Lower lobe of right lung (tissue), 2 donors: Measurements from ENCODE around the gene EOGT. TPM values are rescaled to one million over a fixed set of nuclear protein-coding genes. Genes with fewer than 3 reads are reported as not detected.

Experiments used
- ATAC-seq, 2 donors: fragments of 200-7000 bp; cut with Tn5 transposase; one replicate each; pipeline ENCODE4 v1.9.1; 2020 to 2022; ENCODE audit warnings: mild to moderate bottlenecking in 2 of 2, moderate library complexity in 2 of 2
- DNase-seq: peaks from one replicate; pipeline ENCODE4 v3.0.0-alpha.2; 2020
- H3K27ac ChIP-seq: fragments of 200-600 bp; one replicate; pipeline ENCODE4 v1.8.0; 2022
- H3K27me3 ChIP-seq: fragments of 200-600 bp; one replicate; pipeline ENCODE4 v1.8.0; 2022; ENCODE audit warnings: low read depth
- H3K36me3 ChIP-seq: fragments of 200-600 bp; one replicate; pipeline ENCODE4 v1.8.0; 2022; ENCODE audit warnings: mild to moderate bottlenecking
- H3K4me1 ChIP-seq: fragments of 200-600 bp; one replicate; pipeline ENCODE4 v1.8.0; 2022
- H3K4me3 ChIP-seq: fragments of 200-600 bp; one replicate; pipeline ENCODE4 v1.8.0; 2022; ENCODE audit warnings: mild to moderate bottlenecking
- H3K9me3 ChIP-seq: fragments of 200-600 bp; one replicate; pipeline ENCODE4 v1.8.0; 2022
- CTCF ChIP-seq: fragments of 200-600 bp; IDR thresholded peaks from one replicate; pipeline ENCODE4 v1.8.0; 2022; ENCODE audit warnings: antibody characterized with exemption, mild to moderate bottlenecking
- intact Hi-C: fragments of 100-400 bp; cut with DNase I; formaldehyde crosslinking; loops from one replicate; pipeline ENCODE4 v1.11.0; 2022
- total RNA-seq: library from RNA; stranded (reverse); fragmentation: NEBNext Ultra II Directional; extraction: Animal tissue kit (Norgen Biotek cat#: 25700); gene quantifications from one replicate; pipeline ENCODE4 v1.2.1, GENCODE V29; 2021
- donor health status: DM: no; HTN: yes; CAD: no; lungs with severe emphysema.

EOGT gene
- total RNA-seq, 1 donor from 2014 or later: 35.7 TPM

GRCh38 chr3:69008980-69009379 is 4.5 kb downstream of the EOGT start:
- Histone ChIP-seq H3K27ac (peak overlapping the region; percentile 44), H3K27me3 (no peaks in the 10 kb centered on the region), H3K9me3 (no peaks in the 10 kb centered on the region), H3K4me3 (no peak overlapping the region), H3K36me3 (peaks cover 64% of the 10 kb centered on the region), H3K4me1 (peaks cover 33% of the 10 kb centered on the region)
- no peak for DNase-seq
- ATAC-seq: no peak
- intact Hi-C loops: no loop called here
- TF ChIP-seq CTCF: no peak

GRCh38 chr3:69005791-69006482 is 7.5 kb downstream of the EOGT start:
- H3K27ac ChIP-seq: no peak overlapping the region
- H3K4me1 ChIP-seq: peaks cover 25% of the 10 kb centered on the region
- H3K9me3 ChIP-seq: no peaks in the 10 kb centered on the region
- ATAC-seq: no peak
- no peak overlapping the region for H3K4me3 ChIP-seq
- TF ChIP-seq CTCF: no peak
- peaks cover 94% of the 10 kb centered on the region for H3K36me3 ChIP-seq
- no peaks in the 10 kb centered on the region for H3K27me3 ChIP-seq
- DNase-seq: no peak
- intact Hi-C loops: no loop called here

- peaks cover 94% of the 10 kb centered on the region for H3K36me3 ChIP-seq
- H3K27ac ChIP-seq: no peak overlapping the region
- H3K9me3 ChIP-seq: no peaks in the 10 kb centered on the region
- no peaks in the 10 kb centered on the region for H3K27me3 ChIP-seq
- DNase-seq: no peak
- TF ChIP-seq CTCF: no peak
- intact Hi-C loops: no loop called here
- no peak overlapping the region for H3K4me3 ChIP-seq
- peaks cover 18% of the 10 kb centered on the region for H3K4me1 ChIP-seq
- ATAC-seq: no peak
Measured at GRCh38 chr3:69005071-69005790, 8.3 kb downstream of the EOGT start.

GRCh38 chr3:69004138-69004537 is 9.3 kb downstream of the EOGT start:
- no peak for TF ChIP-seq CTCF
- DNase-seq: no peak

GRCh38 chr3:68999605-69000004 is 13.9 kb downstream of the EOGT start:
- H3K36me3 ChIP-seq: peaks cover 90% of the 10 kb centered on the region
- H3K27ac ChIP-seq: no peak overlapping the region
- intact Hi-C loops: no loop called here
- no peak overlapping the region for H3K4me3 ChIP-seq
- DNase-seq: no peak
- H3K4me1 ChIP-seq: no peaks in the 10 kb centered on the region
- no peaks in the 10 kb centered on the region for H3K9me3 ChIP-seq
- no peaks in the 10 kb centered on the region for H3K27me3 ChIP-seq
- ATAC-seq: no peak
- no peak for TF ChIP-seq CTCF

More at GRCh38 chr3:69004138-69004537, 9.3 kb downstream of the EOGT start:
- intact Hi-C loops: no loop called here
- Histone ChIP-seq H3K36me3 (peaks cover 92% of the 10 kb centered on the region), H3K9me3 (no peaks in the 10 kb centered on the region), H3K27ac (no peak overlapping the region), H3K4me3 (no peak overlapping the region), H3K27me3 (no peaks in the 10 kb centered on the region), H3K4me1 (peaks cover 9% of the 10 kb centered on the region)
- ATAC-seq: no peak
